GM19099 (cell line): Measurements from ENCODE around the gene TXNL4B.

Source experiments
- POLR2A ChIP-seq: IDR thresholded peaks from 3 replicates; pipeline ENCODE4 v1.6.1; 2011; ENCODE audit warnings: low read depth; ENCODE audit not compliant: insufficient read length; ENCODE audit errors: extremely low read depth

Gene TXNL4B

DNA sequence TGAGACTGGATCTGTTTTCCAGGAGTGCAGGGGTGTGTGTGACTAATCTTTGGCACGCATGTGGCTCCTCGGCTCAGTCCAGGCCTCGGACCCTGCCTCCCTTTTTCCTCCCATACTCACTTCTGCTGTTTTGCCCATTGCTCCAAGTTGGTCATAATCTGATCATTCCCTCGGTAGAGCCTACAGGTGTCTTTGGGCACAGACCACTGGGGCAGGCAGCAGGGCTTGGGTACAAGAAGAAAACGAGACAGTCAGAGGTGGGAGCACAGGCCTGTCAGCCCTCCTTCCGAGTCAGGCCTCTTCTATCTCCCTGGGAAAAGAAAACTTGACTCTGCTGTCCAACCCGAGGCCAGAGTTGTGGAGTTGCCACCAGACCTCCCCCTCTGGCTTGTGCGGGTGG is 30.0 kb upstream of the TXNL4B start:
- no peak for TF ChIP-seq POLR2A

DNA sequence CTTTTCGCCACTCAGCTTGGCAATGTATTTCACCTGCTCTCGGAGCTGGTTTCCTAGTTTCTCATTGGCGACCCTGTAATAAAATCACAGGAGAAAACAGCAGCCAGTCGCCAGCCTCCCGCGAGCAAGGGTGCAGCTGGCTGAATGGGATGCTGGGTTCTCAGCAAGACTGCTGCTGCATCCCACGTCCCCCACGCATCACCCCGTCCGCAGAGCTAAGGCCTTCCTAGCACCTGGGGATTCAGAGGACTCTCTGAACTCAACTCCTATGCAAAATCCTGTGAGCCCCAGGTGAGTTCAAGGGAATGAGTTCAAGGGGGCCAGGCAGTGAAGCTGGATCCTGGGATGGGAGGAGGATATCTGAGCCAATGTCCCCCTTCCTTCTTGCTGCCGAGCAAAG is 29.5 kb upstream of the TXNL4B start:
- TF ChIP-seq POLR2A, result no peak

DNA sequence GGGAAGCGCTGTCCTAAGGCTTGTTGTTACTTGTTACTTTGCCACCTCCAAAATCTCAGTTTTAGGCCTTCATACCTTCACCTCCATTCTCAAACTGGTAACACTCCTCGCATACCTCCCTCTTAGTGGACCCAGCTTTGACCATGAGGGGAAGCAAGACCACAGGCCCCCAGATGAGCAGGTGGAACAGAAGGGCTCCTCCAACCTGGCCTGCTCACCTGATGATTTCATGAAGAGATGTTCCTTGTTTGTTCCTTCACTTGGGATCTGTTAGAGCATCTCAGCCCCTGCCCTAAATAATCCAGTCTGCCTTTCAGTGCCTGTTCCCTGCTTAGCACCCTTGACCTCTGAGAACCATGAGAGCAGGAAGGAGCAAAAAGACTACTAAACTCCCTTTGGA is 28.9 kb upstream of the TXNL4B start:
- TF ChIP-seq POLR2A, result no peak

GRCh38 chr16:72120026-72120425 is 26.6 kb upstream of the TXNL4B start:
- TF ChIP-seq POLR2A, result no peak

DNA sequence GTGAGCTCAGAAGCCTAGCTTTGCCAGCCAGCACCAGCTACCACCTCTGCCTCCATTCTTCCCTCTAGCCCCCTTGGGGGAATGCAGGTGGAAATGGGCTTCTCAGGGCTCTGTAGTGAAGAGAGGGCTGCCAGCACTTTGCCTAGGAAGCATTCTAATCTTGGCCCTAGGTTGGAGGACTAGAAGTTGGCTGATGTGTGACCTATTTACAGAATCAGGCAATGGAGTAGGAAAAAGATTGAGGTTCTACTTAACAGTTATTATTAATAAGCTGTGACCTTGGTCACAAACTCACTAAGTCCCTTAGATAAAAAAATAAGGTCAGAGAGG is 20.2 kb upstream of the TXNL4B start:
- TF ChIP-seq POLR2A, result no peak

DNA sequence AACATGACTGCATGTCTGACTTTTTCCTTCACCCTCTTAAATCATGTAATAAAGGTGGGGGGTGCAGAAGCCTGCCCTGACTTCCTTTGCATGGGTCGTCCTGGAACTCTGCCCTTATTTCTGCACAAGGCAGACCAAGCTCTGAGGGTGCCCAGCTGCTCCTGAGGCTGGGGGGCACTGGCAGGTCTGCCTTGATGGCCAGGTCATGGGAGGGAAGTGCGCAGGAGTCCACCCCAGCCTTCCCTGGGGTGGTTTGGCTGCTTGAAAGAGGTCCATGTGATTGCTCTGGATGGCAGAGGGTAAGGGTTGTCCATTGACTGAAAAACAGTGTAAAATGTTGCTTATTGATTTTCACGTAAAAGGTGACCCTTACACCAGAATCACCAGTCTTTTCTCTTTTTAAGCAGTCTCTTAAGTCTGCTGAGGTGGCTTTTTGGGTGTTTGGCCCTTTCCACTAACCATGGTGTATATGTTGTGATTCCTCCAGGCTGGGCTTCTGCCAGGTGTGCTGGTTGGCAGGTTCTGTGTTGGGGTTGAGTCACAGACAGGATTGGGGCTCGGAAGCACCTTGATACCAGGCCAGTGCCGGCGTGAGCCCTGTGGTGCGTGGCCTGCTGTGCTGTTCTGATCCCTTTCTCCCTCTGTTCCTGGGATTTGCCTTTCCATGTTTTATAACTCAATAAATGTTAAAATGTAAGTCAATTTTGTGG is 19.6 kb upstream of the TXNL4B start:
- no peak for TF ChIP-seq POLR2A

DNA sequence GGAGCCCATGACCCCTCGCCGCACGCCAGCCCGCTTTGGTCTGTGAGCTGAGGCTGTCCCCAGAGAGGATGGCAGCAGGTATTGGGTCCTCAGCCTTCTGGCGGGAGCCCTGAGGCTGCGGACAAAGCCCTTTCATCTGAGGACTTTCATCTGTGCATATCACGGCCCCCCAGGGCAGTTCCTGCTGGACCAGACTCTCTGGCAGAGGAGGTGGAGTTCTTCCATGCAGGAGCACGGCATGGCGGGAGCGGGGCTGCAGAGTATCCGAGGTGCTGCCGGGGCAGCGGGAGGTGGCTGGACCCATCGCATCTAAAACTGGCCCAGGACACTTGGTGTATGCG is 19.0 kb upstream of the TXNL4B start:
- no peak for TF ChIP-seq POLR2A

GRCh38 chr16:72111657-72112451 is 18.4 kb upstream of the TXNL4B start:
- TF ChIP-seq POLR2A, result no peak

GRCh38 chr16:72110662-72111615 is 17.5 kb upstream of the TXNL4B start:
- TF ChIP-seq POLR2A, result no peak

DNA sequence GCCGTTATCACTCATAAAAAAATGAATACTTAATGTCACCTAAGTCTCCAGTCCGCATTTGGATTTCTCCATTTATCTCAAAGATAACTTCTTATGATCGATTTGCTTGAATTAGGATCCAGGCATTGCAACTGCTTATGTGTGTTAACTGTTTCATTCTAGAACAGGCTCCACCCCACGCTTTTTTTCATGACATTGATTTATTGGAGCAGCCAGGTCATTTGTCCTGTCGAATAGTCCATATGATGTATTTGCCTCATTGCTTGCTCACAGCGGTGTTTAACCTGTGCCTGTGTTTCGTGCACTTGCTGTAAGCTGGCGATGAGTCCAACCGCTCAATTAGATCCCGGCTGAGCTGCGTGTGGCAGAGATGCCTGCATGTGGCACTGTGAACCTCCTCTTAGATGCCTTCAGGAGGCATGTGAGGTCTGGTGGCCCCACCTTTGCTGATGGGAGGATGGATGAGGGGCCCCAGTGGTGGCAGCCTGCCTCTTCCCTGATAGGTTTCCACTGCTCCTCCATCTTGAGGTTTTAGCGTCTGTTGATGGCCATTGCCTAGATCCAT is 16.6 kb upstream of the TXNL4B start:
- TF ChIP-seq POLR2A, result no peak

GRCh38 chr16:72109300-72109699 is 15.9 kb upstream of the TXNL4B start:
- no peak for TF ChIP-seq POLR2A

GRCh38 chr16:72108353-72109102 is 15.1 kb upstream of the TXNL4B start:
- TF ChIP-seq POLR2A, result no peak

- no peak for TF ChIP-seq POLR2A
These were observed 14.0 kb upstream of the TXNL4B start for GRCh38 chr16:72107371-72107770.

GRCh38 chr16:72105978-72106377 is 12.6 kb upstream of the TXNL4B start:
- no peak for TF ChIP-seq POLR2A

- no peak for TF ChIP-seq POLR2A
These were observed 11.5 kb upstream of the TXNL4B start for GRCh38 chr16:72104905-72105304.

DNA sequence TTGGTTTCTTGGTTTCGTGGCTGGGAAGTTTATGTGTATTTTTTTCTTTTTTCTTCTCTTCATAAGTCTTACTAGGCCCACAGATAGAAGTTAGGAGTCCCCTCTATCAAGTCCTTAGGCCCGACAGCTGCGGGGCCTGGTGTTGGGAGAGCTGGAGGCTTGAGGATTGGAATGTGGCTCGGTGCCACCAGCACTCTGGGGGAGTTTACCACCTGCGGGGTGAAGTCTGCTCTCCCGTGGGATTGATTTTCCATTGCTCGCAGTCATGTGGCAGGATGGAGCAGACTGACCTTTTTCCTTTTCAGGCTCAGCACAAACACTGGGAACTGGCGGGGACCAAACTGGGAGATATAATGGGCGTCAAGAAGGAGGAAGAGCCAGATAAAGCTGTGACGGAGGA is 7.8 kb upstream of the TXNL4B start:
- no peak for TF ChIP-seq POLR2A
